GM12873 (cell line): ENCODE data around the gene SLC25A41.

Experiments
- TF ChIP-seq, protein P1 (sequence below): IDR thresholded peaks from 2 replicates; pipeline ENCODE4 v1.5.1; 2012; ENCODE audit warnings: low read depth, mild to moderate bottlenecking, moderate library complexity, low read length, control low read depth; ENCODE audit not compliant: insufficient read depth; ENCODE audit errors: missing control alignments

Gene SLC25A41

DNA sequence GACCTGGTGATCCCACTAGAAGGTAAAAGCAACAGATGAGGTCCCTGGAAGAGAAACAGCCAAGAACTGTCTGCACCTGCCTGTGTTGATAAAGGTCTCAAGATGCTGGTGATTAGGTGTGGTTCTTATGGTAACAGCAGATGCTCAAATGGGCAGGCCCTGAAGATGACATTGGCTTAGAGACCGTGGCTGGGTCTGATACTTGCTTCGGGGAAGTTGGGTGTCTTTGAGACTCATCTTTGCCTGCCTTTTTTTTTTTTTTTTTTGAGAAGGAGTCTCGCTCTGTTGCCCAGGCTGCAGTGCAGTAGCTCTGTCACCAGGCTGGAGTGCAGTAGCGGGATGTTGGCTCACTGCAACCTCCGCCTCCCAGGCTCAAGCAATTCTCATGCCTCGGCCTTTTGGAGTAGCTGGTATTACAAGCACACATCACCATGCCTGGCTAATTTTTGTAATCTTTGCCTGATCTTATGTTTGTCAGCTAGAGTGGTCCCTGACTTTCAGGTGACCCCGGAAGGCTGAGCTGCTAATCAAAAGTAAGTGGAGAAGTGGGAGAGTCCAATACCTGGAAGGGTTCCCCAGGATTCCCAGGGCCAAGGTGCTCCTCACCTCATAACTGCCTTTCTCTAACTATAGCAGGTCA is 18.1 kb upstream of the SLC25A41 start:
- TF ChIP-seq, protein P1, sequence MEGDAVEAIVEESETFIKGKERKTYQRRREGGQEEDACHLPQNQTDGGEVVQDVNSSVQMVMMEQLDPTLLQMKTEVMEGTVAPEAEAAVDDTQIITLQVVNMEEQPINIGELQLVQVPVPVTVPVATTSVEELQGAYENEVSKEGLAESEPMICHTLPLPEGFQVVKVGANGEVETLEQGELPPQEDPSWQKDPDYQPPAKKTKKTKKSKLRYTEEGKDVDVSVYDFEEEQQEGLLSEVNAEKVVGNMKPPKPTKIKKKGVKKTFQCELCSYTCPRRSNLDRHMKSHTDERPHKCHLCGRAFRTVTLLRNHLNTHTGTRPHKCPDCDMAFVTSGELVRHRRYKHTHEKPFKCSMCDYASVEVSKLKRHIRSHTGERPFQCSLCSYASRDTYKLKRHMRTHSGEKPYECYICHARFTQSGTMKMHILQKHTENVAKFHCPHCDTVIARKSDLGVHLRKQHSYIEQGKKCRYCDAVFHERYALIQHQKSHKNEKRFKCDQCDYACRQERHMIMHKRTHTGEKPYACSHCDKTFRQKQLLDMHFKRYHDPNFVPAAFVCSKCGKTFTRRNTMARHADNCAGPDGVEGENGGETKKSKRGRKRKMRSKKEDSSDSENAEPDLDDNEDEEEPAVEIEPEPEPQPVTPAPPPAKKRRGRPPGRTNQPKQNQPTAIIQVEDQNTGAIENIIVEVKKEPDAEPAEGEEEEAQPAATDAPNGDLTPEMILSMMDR, result no peak

DNA sequence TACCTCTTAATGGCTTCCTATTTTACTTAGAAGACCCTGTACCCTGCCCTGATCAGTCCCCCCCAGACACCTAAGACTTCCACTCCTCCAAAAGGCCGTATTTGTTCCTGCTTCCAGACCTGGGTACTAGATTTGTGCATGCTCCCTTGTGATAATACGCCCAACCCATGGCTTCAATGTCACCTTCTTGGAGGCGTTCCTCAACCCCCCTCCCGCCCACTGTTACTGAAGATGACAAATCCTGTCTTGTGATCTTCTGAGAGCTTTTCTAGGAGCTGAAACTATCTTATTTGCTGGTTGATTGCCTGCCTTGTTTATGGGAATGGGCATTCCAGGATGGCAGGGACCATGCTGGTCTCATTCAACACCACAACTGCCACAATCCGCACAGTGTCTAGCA is 16.6 kb upstream of the SLC25A41 start:
- TF ChIP-seq, protein P1, result no peak

DNA sequence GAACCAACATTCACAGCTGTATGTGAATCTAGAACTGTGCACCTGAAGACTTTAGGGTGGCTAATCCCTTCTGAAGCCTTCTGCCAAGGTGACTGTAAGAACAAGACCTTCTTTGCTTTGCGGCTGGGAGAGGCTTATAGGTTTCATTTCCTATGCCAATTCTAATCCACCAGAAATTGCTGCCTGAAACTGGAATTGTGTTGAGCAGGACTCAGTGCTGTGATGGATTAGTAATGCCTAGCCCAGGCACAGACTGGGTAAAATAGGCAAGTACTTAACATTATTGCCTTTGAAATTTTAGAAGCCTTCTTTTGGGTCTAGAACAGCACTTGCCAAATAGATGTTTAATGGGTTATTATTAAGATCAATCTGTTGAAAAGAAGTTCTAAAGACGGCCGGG is 14.5 kb upstream of the SLC25A41 start:
- TF ChIP-seq, protein P1, result no peak

DNA sequence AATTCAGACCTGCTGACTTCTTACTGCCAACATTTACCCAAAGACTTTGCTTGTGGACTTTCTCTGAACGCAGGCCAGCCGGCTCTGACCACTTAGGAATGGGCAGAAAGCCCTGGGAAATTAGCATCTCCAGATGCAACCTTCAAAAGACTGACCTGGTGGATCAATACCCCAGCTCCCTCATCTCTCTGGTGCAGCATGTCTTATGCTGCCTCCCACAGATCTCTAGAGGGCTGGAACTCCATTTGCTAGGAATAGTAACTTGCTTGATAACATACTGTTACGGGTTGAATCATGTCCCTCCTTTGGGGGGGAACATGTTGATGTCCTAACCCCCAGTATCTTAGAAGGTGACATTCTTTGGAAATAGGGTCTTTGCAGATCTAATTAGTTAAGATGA is 12.9 kb upstream of the SLC25A41 start:
- TF ChIP-seq, protein P1, result no peak

DNA sequence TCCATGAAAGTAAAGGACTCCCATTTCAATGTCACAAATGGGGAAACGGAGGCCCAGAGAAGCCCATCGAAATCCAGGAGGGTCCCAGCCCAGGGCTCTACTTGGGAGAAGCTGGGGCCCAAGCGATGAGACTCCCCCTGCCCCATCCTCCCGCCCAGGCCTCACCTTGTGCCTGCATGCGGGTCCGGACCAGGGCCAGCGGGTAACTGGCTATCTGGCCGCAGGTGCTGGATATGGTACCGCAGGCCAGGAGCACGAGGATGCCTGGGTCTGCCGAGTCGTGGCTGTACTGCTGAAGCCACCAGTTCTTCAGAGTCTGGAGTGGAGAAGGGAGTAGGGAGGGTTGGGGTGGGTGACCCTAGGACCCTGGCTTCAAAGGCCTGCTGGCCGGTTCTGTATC is 10.4 kb upstream of the SLC25A41 start:
- TF ChIP-seq, protein P1, result no peak

DNA sequence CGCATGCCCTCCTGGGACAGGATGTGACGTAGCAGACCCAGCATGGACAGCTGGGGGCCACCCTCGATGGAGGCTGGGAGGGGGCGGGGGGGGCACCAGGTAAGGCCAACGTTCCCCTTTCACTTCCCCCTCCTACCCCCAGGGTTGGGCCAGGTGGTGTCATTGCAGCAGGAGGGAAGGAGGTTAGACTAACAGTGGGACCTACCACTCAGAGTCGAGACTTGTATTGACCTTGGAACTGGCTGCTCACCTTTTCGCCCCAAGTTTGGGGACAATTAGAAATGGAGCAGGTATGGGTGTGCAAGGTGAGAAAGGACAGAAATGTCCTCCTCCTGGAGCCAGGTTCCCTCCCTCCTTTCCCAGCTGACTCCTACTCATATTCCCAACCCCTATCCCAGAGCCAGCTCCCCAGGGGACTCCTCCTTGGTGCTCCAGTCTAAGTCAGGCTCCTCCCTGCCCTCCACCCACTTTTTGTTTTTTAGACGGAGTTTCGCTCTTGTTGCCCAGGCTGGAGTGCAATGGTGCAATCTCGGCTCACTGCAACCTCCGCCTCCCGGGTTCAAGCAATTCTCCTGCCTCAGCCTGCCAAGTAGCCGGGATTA is 8.6 kb upstream of the SLC25A41 start:
- TF ChIP-seq, protein P1, result no peak

DNA sequence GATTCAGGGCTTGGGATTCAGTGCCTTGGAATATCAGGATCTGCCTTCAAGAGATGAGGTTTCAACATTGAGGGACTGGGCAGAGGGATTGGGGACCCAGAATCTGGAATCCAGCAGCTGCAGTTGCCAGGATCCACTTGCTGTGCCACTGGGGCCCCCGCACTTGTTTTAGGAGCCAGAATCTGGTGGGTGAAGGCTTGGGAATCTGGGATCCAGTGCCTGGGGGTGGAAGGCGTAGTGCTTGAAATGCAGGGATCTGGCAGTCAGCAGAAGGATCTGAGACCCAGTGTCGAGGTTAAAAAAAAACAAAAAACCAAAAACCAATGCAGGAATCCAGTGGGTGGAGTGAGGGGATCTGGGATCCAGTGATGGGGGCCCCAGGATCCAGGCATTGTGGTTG is 7.3 kb upstream of the SLC25A41 start:
- TF ChIP-seq, protein P1, result no peak
